ENCODE measurements around the gene ADCY9. TPM values are rescaled to one million over a fixed set of nuclear protein-coding genes. Genes with fewer than 3 reads are reported as not detected.

ADCY9 gene
- polyA plus RNA-seq, 3 donors = 0.44 to 9.3 (median 0.67) TPM

DNA sequence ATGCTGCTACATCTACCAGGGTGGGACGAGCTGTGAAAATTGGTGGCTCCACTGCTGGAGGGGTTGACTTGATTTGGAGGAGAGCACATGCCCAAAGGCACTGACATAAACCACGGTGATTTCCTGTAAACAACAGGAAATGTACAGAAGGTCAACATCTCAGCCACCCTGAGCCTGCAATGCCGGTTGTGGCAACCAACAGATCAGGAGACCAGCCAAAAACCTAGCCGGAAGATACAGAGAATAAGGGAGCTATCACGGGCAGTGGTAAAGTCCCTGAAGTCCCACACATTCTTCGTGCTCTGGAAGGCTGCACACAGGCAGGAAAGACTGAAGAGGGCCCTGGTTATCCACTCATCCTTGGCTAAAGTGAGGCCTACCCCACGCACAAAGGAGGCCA is 56.2 kb downstream of the ADCY9 start:
- Histone ChIP-seq H3K79me2 (ENCODE audit: insufficient read depth, low read length) (peaks cover 10% of the 10 kb centered on the region), H3K9ac (ENCODE audit: insufficient read depth, low read length, poor library complexity, severe bottlenecking) (no peak overlapping the region), H3K4me3 (replicated peaks in 1 of 3; ENCODE audit: low read depth in 2 of 3, low read length in 3 of 3) (no peak overlapping the region), H3K9me3 (replicated peaks in 1 of 2; ENCODE audit: control insufficient read depth in 1 of 2, insufficient read depth in 1 of 2, low read length in 2 of 2) (peaks cover 20 to 23% of the 10 kb centered on the region in 2 donors), H3K36me3 (replicated peaks in 1 of 2; ENCODE audit: control insufficient read depth in 1 of 2, insufficient read depth in 2 of 2, low read length in 2 of 2) (no peaks in the 10 kb centered on the region), H3K27ac (ENCODE audit: low read depth in 1 of 2, low read length in 2 of 2) (no peak overlapping the region), H3K27me3 (ENCODE audit: control insufficient read depth in 2 of 2, insufficient read depth in 2 of 2, low read length in 2 of 2) (no peaks in the 10 kb centered on the region), H3K4me1 (ENCODE audit: control insufficient read depth in 1 of 2, insufficient read depth in 2 of 2, low read length in 2 of 2) (peaks cover 17 to 29% of the 10 kb centered on the region in 2 donors), H2AFZ (ENCODE audit: insufficient read depth, low read depth, low read length, poor library complexity, severe bottlenecking) (no peak overlapping the region), H4K20me1 (ENCODE audit: insufficient read depth, low read length) (no peaks in the 10 kb centered on the region), H3K4me2 (replicated peaks; ENCODE audit: extremely low read depth, low read length, poor library complexity, severe bottlenecking) (no peak overlapping the region)
- H3K4me3 Mint-ChIP-seq = no peak overlapping the region
- intact Hi-C loops (cut with micrococcal nuclease) = no loop called here
- peaks cover 22 to 42% (median 30%) of the 10 kb centered on the region in 7 donors for H3K9me3 Mint-ChIP-seq
- peaks cover 26% of the 10 kb centered on the region for H3K4me1 Mint-ChIP-seq
- H3K36me3 Mint-ChIP-seq = peaks cover 8 to 24% of the 10 kb centered on the region in 2 donors
- DNase-seq = no peak
- peaks cover 0 to 4% (median 0%) of the 10 kb centered on the region in 3 donors for H3K27me3 Mint-ChIP-seq (ENCODE audit: low read depth in 3 of 3)
- no peak for TF ChIP-seq CTCF (IDR thresholded peaks at IDR 0.05)
- 50% methylated on average over 6 of the region's 7 CpGs for WGBS (ENCODE audit: insufficient coverage)
- peak overlapping the region in 2 of 7 donors; percentile 27 to 57 for H3K27ac Mint-ChIP-seq

DNA sequence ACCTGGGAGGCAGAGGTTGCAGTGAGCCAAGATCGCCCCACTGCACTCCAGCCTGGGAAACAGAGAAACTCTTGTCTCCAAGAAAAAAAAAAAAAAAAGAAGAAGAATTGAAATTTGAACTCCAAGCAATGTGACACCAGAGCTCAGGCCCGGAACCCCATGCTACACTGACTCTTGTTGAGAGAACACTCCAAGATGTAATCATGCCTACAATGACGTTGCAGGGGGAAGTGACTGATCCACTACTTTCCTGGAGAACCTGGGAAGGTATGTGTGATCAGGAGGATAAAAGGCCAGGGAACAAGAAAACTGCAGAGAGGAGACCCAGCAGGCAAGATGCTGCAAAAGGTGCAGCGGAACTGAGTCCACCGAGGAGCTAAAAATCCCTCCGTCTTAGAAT is 57.9 kb downstream of the ADCY9 start:
- H3K27ac ChIP-seq (ENCODE audit: low read depth in 1 of 2, low read length in 2 of 2) = no peak overlapping the region
- TF ChIP-seq CTCF (IDR thresholded peaks at IDR 0.05) = no peak

More for the DNA sequence above, 57.9 kb downstream of the ADCY9 start:
- Histone ChIP-seq H3K4me3 (replicated peaks in 1 of 3; ENCODE audit: low read depth in 2 of 3, low read length in 3 of 3) (no peak overlapping the region), H4K20me1 (ENCODE audit: insufficient read depth, low read length) (no peaks in the 10 kb centered on the region), H3K9ac (ENCODE audit: insufficient read depth, low read length, poor library complexity, severe bottlenecking) (no peak overlapping the region), H3K9me3 (replicated peaks in 1 of 2; ENCODE audit: control insufficient read depth in 1 of 2, insufficient read depth in 1 of 2, low read length in 2 of 2) (peaks cover 17 to 20% of the 10 kb centered on the region in 2 donors), H3K36me3 (replicated peaks in 1 of 2; ENCODE audit: control insufficient read depth in 1 of 2, insufficient read depth in 2 of 2, low read length in 2 of 2) (no peaks in the 10 kb centered on the region), H2AFZ (ENCODE audit: insufficient read depth, low read depth, low read length, poor library complexity, severe bottlenecking) (no peak overlapping the region), H3K27me3 (ENCODE audit: control insufficient read depth in 2 of 2, insufficient read depth in 2 of 2, low read length in 2 of 2) (no peaks in the 10 kb centered on the region), H3K4me2 (replicated peaks; ENCODE audit: extremely low read depth, low read length, poor library complexity, severe bottlenecking) (no peak overlapping the region), H3K79me2 (ENCODE audit: insufficient read depth, low read length) (peaks cover 10% of the 10 kb centered on the region), H3K4me1 (ENCODE audit: control insufficient read depth in 1 of 2, insufficient read depth in 2 of 2, low read length in 2 of 2) (peaks cover 34 to 45% of the 10 kb centered on the region in 2 donors)
- intact Hi-C loops (cut with micrococcal nuclease) = no loop called here
- no peak for DNase-seq
- Mint-ChIP-seq H3K36me3 (peaks cover 8 to 17% of the 10 kb centered on the region in 2 donors), H3K4me1 (peaks cover 42% of the 10 kb centered on the region), H3K4me3 (no peak overlapping the region), H3K9me3 (peaks cover 18 to 33% (median 25%) of the 10 kb centered on the region in 7 donors), H3K27ac (peak overlapping the region in 2 of 7 donors; percentile 16 to 68), H3K27me3 (ENCODE audit: low read depth in 3 of 3) (peaks cover 0 to 6% (median 0%) of the 10 kb centered on the region in 3 donors)
- WGBS (ENCODE audit: insufficient coverage) = 100% methylated on average over 2 of the region's 6 CpGs

All from CD14-positive monocyte (primary cell).